Tibial nerve (tissue), 4 donors: ENCODE data around the gene PLA2G6. TPM values are rescaled to one million over a fixed set of nuclear protein-coding genes. Genes with fewer than 3 reads are reported as not detected.

Experiments
- DNase-seq, 2 donors: peaks; one replicate each; pipeline ENCODE4 v3.0.0-alpha.2; 2019; ENCODE audit warnings: low spot score in 2 of 2
- H3K27ac ChIP-seq, 4 donors: fragments of 200-600 bp; sonication (generic) in 3 of 4; one replicate each; pipeline ENCODE4 v1.5.1; 2017 to 2019; ENCODE audit warnings: mild to moderate bottlenecking in 1 of 4
- H3K27me3 ChIP-seq, 2 donors: fragments of 200-600 bp; sonication (generic) in 1 of 2; one replicate each; pipeline versions ENCODE4 v1.5.1 to v1.6.0; 2017 to 2019
- H3K36me3 ChIP-seq, 3 donors: fragments of 200-600 bp; sonication (generic); one replicate each; pipeline ENCODE4 v1.5.1; 2018 to 2019
- H3K4me1 ChIP-seq, 4 donors: fragments of 200-600 bp; sonication (generic) in 3 of 4; one replicate each; pipeline ENCODE4 v1.5.1; 2017 to 2019
- H3K4me3 ChIP-seq, 4 donors: fragments of 200-600 bp; sonication (generic) in 3 of 4; one replicate each; pipeline ENCODE4 v1.5.1; 2017 to 2019; ENCODE audit warnings: mild to moderate bottlenecking in 1 of 4, moderate library complexity in 1 of 4
- H3K9me3 ChIP-seq, 4 donors: fragments of 200-600 bp; sonication (generic) in 3 of 4; one replicate each; pipeline ENCODE4 v1.5.1; 2017 to 2019
- EP300 ChIP-seq, 2 donors: sonication (generic); formaldehyde crosslinking; IDR thresholded peaks; one replicate each; pipeline ENCODE4 v1.6.1; 2017; ENCODE audit warnings: antibody characterized with exemption in 2 of 2, mild to moderate bottlenecking in 1 of 2
- POLR2A ChIP-seq, 2 donors: fragments of 450-650 bp; IDR thresholded peaks; one replicate each; pipeline ENCODE4 v1.6.1; 2017; ENCODE audit warnings: antibody characterized with exemption in 2 of 2, mild to moderate bottlenecking in 2 of 2, moderate library complexity in 2 of 2
- WGBS, 2 donors: methylation state at CpG; one replicate each; pipeline ENCODE4 v1.1.5; 2018; 5-methylcytosine and 5-hydroxymethylcytosine counted together
- total RNA-seq, 4 donors: library from RNA; depleted of rRNA; stranded (reverse); fragments of >200 nt; gene quantifications; one replicate each; pipeline ENCODE4 v1.1.0, GENCODE V29; 2016
- TF ChIP-seq, protein P1 (sequence below), 5 experiments: fragments of 200-600 bp in 3 of 5; fragments of 450-650 bp in 2 of 5; sonication (generic) in 3 of 5; IDR thresholded peaks; one replicate each; pipeline ENCODE4 v1.5.1; 2016 to 2019; ENCODE audit warnings: antibody characterized with exemption in 5 of 5, mild to moderate bottlenecking in 3 of 5, moderate library complexity in 2 of 5

Gene PLA2G6
- total RNA-seq, 4 donors from 2014 or later, result 48.5 to 60.3 (median 55.1) TPM

DNA sequence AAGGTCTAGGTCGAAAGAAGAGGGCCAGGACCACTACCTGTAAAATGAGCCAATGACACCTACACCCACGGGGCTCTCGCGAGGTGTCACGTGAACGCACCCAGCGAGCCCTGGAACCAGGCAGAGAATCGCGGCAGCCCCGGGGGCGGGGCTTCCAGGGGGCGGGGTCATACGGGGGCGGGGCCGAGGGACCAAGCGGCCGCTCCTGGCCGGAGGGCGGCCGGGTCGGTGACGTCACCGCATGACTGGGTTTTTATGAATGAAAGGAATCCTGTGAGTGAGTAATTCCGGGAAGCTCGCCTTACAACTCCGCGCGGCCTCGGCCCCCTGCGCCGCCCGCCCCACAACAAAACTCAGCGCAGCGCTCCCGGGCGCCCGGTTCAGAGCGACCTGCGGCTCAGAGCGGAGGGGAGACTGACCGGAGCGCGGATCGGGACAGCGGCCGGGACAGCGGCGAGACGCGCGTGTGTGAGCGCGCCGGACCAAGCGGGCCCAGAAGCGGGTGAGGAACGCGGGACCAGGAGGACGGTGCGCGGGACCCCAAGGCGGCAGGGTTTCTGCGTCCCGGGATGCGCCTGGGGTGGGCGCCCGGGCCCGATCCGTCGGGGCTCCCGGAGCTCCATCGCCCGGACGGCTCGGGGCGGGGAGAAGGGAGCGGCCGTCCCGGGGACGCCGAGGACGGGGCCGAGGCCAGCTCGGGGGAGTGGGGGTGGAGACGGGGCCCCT is 20.2 kb upstream of the PLA2G6 start, which contains the start of gene MAFF:
TSS of gene MAFF (plus strand) at position 284 of the 726 bp plus-strand sequence. CDS start 11,860 bp downstream, outside the sequence.
- Histone ChIP-seq H3K36me3 (no peaks in the 10 kb centered on the region), H3K4me3 (peak within 1 kb of the TSS; percentile 63 to 98 (median 77)), H3K4me1 (peaks cover 0 to 38% (median 30%) of the 10 kb centered on the region in 4 donors), H3K27ac (peak within 1 kb of the TSS; percentile 97 to 100 (median 100)), H3K27me3 (no peaks in the 10 kb centered on the region), H3K9me3 (no peaks in the 10 kb centered on the region)
- peak; percentile 94 to 96 for DNase-seq
- 0 to 2% methylated on average over 29 to 37 of the region's 85 CpGs for WGBS, 2 donors
- TF ChIP-seq POLR2A (IDR thresholded peaks at IDR 0.05), result peak; percentile 96 to 98
- TF ChIP-seq, protein P1, sequence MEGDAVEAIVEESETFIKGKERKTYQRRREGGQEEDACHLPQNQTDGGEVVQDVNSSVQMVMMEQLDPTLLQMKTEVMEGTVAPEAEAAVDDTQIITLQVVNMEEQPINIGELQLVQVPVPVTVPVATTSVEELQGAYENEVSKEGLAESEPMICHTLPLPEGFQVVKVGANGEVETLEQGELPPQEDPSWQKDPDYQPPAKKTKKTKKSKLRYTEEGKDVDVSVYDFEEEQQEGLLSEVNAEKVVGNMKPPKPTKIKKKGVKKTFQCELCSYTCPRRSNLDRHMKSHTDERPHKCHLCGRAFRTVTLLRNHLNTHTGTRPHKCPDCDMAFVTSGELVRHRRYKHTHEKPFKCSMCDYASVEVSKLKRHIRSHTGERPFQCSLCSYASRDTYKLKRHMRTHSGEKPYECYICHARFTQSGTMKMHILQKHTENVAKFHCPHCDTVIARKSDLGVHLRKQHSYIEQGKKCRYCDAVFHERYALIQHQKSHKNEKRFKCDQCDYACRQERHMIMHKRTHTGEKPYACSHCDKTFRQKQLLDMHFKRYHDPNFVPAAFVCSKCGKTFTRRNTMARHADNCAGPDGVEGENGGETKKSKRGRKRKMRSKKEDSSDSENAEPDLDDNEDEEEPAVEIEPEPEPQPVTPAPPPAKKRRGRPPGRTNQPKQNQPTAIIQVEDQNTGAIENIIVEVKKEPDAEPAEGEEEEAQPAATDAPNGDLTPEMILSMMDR (IDR thresholded peaks at IDR 0.05), result peak in 1 of 5 experiments; percentile 3
- peak; percentile 88 to 98 for TF ChIP-seq EP300 (IDR thresholded peaks at IDR 0.05)

DNA sequence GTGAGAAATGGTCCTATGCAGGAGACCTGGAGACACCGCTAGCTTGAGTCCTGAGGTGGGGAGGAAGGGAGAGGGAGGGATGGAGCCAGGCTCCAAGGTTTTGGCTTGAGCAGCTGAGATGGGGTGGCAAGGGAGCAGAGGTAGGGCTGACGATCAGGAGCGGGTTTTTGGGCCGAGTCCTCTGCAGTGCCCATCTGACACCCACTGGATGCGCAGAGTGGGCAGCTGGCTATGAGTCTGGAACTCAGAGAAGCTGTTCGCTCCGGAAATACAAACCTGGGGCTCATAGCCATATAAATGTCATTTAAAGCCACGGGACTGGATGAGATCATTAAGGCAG is 19.7 kb upstream of the PLA2G6 start:
- peaks cover 0 to 38% (median 30%) of the 10 kb centered on the region in 4 donors for H3K4me1 ChIP-seq
- no peak for DNase-seq
- WGBS, 2 donors, result 22 to 23% methylated on average over 8 of the region's 8 CpGs
- H3K9me3 ChIP-seq, result no peaks in the 10 kb centered on the region
- peak overlapping the region; percentile 97 to 100 (median 100) for H3K27ac ChIP-seq
- H3K36me3 ChIP-seq, result no peaks in the 10 kb centered on the region
- TF ChIP-seq, protein P1 (IDR thresholded peaks at IDR 0.05), result no peak
- TF ChIP-seq EP300 (IDR thresholded peaks at IDR 0.05), result no peak
- TF ChIP-seq POLR2A (IDR thresholded peaks at IDR 0.05), result no peak
- H3K4me3 ChIP-seq, result peak overlapping the region; percentile 31 to 98 (median 77)
- H3K27me3 ChIP-seq, result no peaks in the 10 kb centered on the region

DNA sequence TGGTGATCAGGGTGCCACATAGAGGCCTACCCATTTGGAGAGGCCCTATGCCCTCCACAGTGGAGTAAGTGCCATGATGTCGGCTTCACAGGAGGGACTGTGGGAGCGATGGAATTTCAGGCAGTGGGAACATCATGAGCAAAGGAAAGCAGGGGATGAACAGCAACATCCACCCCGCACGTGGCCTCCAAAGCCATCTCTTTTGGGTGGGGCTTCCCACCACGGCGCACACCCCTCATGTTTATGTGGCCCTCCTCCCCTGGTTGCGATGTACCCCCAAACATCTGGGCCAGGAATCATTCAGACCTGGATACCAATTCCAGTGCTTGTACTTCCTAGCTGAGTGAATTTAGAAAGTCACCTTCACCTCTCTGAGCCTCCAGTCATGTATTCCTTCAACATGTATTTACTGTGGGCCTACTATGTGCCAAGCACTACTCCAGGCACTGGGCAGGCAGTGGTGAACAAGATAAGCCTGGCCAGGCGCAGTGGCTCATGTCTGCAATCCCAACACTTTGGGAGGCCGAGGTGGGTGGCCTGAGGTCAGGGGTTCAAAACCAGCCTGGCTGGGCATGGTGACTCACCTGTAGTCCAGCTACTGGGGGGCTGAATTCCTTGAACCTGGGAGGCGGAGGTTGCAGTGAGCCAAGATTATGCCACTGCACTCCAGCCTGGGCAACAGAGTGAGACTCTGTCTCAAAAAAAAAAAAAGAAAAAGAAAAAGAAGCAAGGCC is 18.4 kb upstream of the PLA2G6 start:
- Histone ChIP-seq H3K4me3 (no peak overlapping the region), H3K27ac (peak overlapping the region in 1 of 4 donors; percentile 97), H3K9me3 (no peaks in the 10 kb centered on the region), H3K4me1 (peaks cover 0 to 25% (median 21%) of the 10 kb centered on the region in 4 donors), H3K27me3 (no peaks in the 10 kb centered on the region), H3K36me3 (no peaks in the 10 kb centered on the region)
- no peak for DNase-seq
- TF ChIP-seq, protein P1 (IDR thresholded peaks at IDR 0.05), result no peak
- no peak for TF ChIP-seq POLR2A (IDR thresholded peaks at IDR 0.05)
- no peak for TF ChIP-seq EP300 (IDR thresholded peaks at IDR 0.05)
- 79 to 81% methylated on average over 10 of the region's 10 CpGs for WGBS, 2 donors

DNA sequence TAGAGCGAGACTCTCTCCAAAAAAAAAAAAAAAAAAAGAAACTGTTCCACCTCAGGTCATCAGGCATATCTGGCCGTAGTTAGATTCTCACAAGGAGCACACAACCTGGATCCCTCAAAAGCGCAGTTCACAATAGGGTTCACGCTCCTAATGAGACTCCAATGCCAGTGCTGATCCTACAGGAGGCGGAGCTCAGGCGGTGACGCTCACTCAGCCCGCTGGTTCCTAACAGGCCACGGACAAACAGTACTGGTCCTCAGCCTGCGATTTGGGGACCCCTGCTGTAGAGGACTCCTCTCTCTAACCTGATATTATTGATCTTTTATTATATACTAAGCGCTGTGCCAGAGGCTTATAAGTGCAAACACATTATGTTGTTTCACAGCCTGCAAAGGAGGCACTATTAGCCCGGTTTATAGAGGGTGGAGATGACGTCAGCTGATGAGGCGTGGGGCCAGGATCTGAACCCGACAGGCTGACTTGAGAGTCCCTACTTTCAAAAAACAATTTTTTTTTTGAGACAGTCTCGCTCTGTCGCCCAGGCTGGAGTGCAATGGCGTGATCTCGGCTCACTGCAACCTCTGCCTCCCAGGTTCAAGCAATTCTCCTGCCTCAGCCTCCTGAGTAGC is 15.3 kb upstream of the PLA2G6 start:
- Histone ChIP-seq H3K36me3 (no peaks in the 10 kb centered on the region), H3K27me3 (no peaks in the 10 kb centered on the region), H3K4me3 (no peak overlapping the region), H3K27ac (peak overlapping the region in 2 of 4 donors; percentile 4 to 40), H3K4me1 (peaks cover 0 to 20% (median 8%) of the 10 kb centered on the region in 4 donors), H3K9me3 (no peaks in the 10 kb centered on the region)
- TF ChIP-seq POLR2A (IDR thresholded peaks at IDR 0.05), result no peak
- no peak for TF ChIP-seq EP300 (IDR thresholded peaks at IDR 0.05)
- TF ChIP-seq, protein P1 (IDR thresholded peaks at IDR 0.05), result no peak
- DNase-seq, result no peak
- WGBS, 2 donors, result 47 to 52% methylated on average over 19 of the region's 19 CpGs
